HG03135 (cell line): Measurements from ENCODE around the gene AVL9.
"Not testable (repeated sequence)": the region's sequence is repeated elsewhere in the genome, so short reads cannot be mapped to it uniquely, and the experiment has no call there.

Source experiments
- ATAC-seq: cut with Tn5 transposase; IDR thresholded peaks from one replicate; pipeline ENCODE4 v1.9.1; 2021; ENCODE audit warnings: mild to moderate bottlenecking, moderate library complexity; ENCODE audit not compliant: unreplicated experiment

Gene AVL9

GRCh38 chr7:32495298-32496051, at the start of gene AVL9:
Gene AVL9 (plus strand): TSS chr7:32495489. CDS start chr7:32495710, 221 bp downstream.
- peak; percentile 98 for ATAC-seq

GRCh38 chr7:32447218-32447617, 48.1 kb upstream of the AVL9 start:
- no peak for ATAC-seq

GRCh38 chr7:32453341-32454011, 41.8 kb upstream of the AVL9 start:
- no peak for ATAC-seq

GRCh38 chr7:32458025-32458424, 37.3 kb upstream of the AVL9 start:
- ATAC-seq, result no peak

GRCh38 chr7:32459788-32460187, 35.5 kb upstream of the AVL9 start:
- no peak for ATAC-seq

- ATAC-seq, result no peak
Observed at GRCh38 chr7:32461484-32461883, 33.8 kb upstream of the AVL9 start.

- ATAC-seq, result no peak
Observed at GRCh38 chr7:32462451-32462850, 32.8 kb upstream of the AVL9 start.

- ATAC-seq, result no peak
Observed at GRCh38 chr7:32462977-32463376, 32.3 kb upstream of the AVL9 start.

- not testable (repeated sequence) for ATAC-seq
Observed at GRCh38 chr7:32464641-32465416, 30.5 kb upstream of the AVL9 start.

- ATAC-seq, result not testable (repeated sequence)
Observed at GRCh38 chr7:32470004-32470403, 25.3 kb upstream of the AVL9 start.

- ATAC-seq, result no peak
Observed at GRCh38 chr7:32470871-32471270, 24.4 kb upstream of the AVL9 start.

- no peak for ATAC-seq
Observed at GRCh38 chr7:32472015-32472414, 23.3 kb upstream of the AVL9 start.

- no peak for ATAC-seq
Observed at GRCh38 chr7:32474008-32474407, 21.3 kb upstream of the AVL9 start.

- no peak for ATAC-seq
Observed at GRCh38 chr7:32476816-32477648, 18.3 kb upstream of the AVL9 start.

- no peak for ATAC-seq
Observed at GRCh38 chr7:32477649-32477980, 17.7 kb upstream of the AVL9 start.

- ATAC-seq, result no peak
Observed at GRCh38 chr7:32479574-32480200, 15.6 kb upstream of the AVL9 start.

- no peak for ATAC-seq
Observed at GRCh38 chr7:32481176-32481575, 14.1 kb upstream of the AVL9 start.

- no peak for ATAC-seq
Observed at GRCh38 chr7:32481921-32482320, 13.4 kb upstream of the AVL9 start.

- no peak for ATAC-seq
Observed at GRCh38 chr7:32489788-32490126, 5.5 kb upstream of the AVL9 start.

GRCh38 chr7:32490127-32490796, 5.0 kb upstream of the AVL9 start, which contains the start of gene LSM5:
Gene LSM5 (minus strand): TSS chr7:32490380. CDS start chr7:32490365, 15 bp downstream.
- peak; percentile 86 for ATAC-seq
